HG03558 (cell line): Measurements from ENCODE around the gene GJD2.

Experiments used
- ATAC-seq: cut with Tn5 transposase; IDR thresholded peaks from one replicate; pipeline ENCODE4 v1.9.1; 2021; ENCODE audit warnings: moderate number of reproducible peaks; ENCODE audit not compliant: unreplicated experiment; ENCODE audit errors: extremely low read depth

The GJD2 gene

GRCh38 chr15:34729056-34729455 is 25.7 kb downstream of the GJD2 start:
- ATAC-seq, result no peak

GRCh38 chr15:34726406-34727100 is 28.2 kb downstream of the GJD2 start:
- no peak for ATAC-seq

- ATAC-seq, result no peak
Observed at GRCh38 chr15:34725556-34725955, 29.2 kb downstream of the GJD2 start.

GRCh38 chr15:34724481-34724880 is 30.3 kb downstream of the GJD2 start:
- ATAC-seq, result no peak

GRCh38 chr15:34722439-34722836 is 32.4 kb downstream of the GJD2 start:
- ATAC-seq, result no peak

GRCh38 chr15:34721802-34722438 is 32.9 kb downstream of the GJD2 start:
- no peak for ATAC-seq

GRCh38 chr15:34721157-34721801 is 33.5 kb downstream of the GJD2 start:
- ATAC-seq, result no peak

- ATAC-seq, result no peak
Observed at GRCh38 chr15:34719695-34720094, 35.1 kb downstream of the GJD2 start.

- ATAC-seq, result no peak
Observed at GRCh38 chr15:34718681-34719665, 35.8 kb downstream of the GJD2 start.

- ATAC-seq, result no peak
Observed at GRCh38 chr15:34717729-34718128, 37.1 kb downstream of the GJD2 start.

- no peak for ATAC-seq
Observed at GRCh38 chr15:34716111-34716510, 38.7 kb downstream of the GJD2 start.

- no peak for ATAC-seq
Observed at GRCh38 chr15:34714476-34715121, 40.2 kb downstream of the GJD2 start.

GRCh38 chr15:34713635-34714034 is 41.2 kb downstream of the GJD2 start:
- no peak for ATAC-seq

- no peak for ATAC-seq
Observed at GRCh38 chr15:34709866-34710265, 44.9 kb downstream of the GJD2 start.

GRCh38 chr15:34708422-34708821 is 46.4 kb downstream of the GJD2 start:
- ATAC-seq, result no peak

- ATAC-seq, result no peak
Observed at GRCh38 chr15:34701536-34701935, 53.3 kb downstream of the GJD2 start.
